Measurements from ENCODE around the gene OR6N1. TPM values are rescaled to one million over a fixed set of nuclear protein-coding genes. Genes with fewer than 3 reads are reported as not detected.
A peak's percentile ranks its signal among the peaks of the same experiment; 100 is the strongest.

OR6N1 gene
- total RNA-seq (under 1 TPM in 1 of 2 donors, not detected in 1; 0.26 TPM), polyA plus RNA-seq (ENCODE audit: insufficient read length in 6 of 6) (not detected)
- long read RNA-seq, donor 1, result 0 reads
- long read RNA-seq, donor 2, result 0 reads
- long read RNA-seq, donor 3, result 0 reads
- long read RNA-seq, donor 4, result 0 reads
- long read RNA-seq, donor 5, result 0 reads
- long read RNA-seq, donor 6, result 0 reads
- long read RNA-seq, donor 7, result 0 reads
- long read RNA-seq, donor 8, result 0 reads
- long read RNA-seq, donor 9, result 0 reads
- long read RNA-seq, donor 10, result 0 reads
- long read RNA-seq, donor 11, result 0 reads
- long read RNA-seq, donor 12, result 0 reads

GRCh38 chr1:158771950-158772866 lies at the start of gene OR6N1:
OR6N1 (minus strand) TSS chr1:158772195; CDS start chr1:158766682, 5,513 bp downstream.
- ATAC-seq (no peak), DNase-seq (no peak)
- intact Hi-C loops (cut with DNase I), result no loop called here
- no peak for TF ChIP-seq CTCF (IDR thresholded peaks at IDR 0.05)
- Histone ChIP-seq H3K36me3 (no peaks in the 10 kb centered on the region), H3K9me3 (no peaks in the 10 kb centered on the region), H3K27me3 (no peaks in the 10 kb centered on the region), H3K4me3 (no peak within 1 kb of the TSS), H3K4me1 (no peaks in the 10 kb centered on the region), H3K27ac (no peak within 1 kb of the TSS)

GRCh38 chr1:158821723-158822122 lies 49.7 kb upstream of the OR6N1 start:
- no peak for TF ChIP-seq CTCF (IDR thresholded peaks at IDR 0.05)
- no peak overlapping the region for H3K4me3 ChIP-seq
- no peaks in the 10 kb centered on the region for H3K9me3 ChIP-seq

GRCh38 chr1:158819461-158820443 lies 47.8 kb upstream of the OR6N1 start:
- DNase-seq (no peak), ATAC-seq (peak; percentile 65)
- Histone ChIP-seq H3K27ac (peak overlapping the region; percentile 37 to 78), H3K4me1 (peaks cover 0 to 32% of the 10 kb centered on the region in 2 donors), H3K27me3 (no peaks in the 10 kb centered on the region), H3K36me3 (no peaks in the 10 kb centered on the region), H3K9me3 (no peaks in the 10 kb centered on the region), H3K4me3 (no peak overlapping the region)
- intact Hi-C loops (cut with DNase I), result no loop called here
- TF ChIP-seq CTCF (IDR thresholded peaks at IDR 0.05), result no peak

More at GRCh38 chr1:158821723-158822122, 49.7 kb upstream of the OR6N1 start:
- Histone ChIP-seq H3K4me1 (peaks cover 0 to 32% of the 10 kb centered on the region in 2 donors), H3K27me3 (no peaks in the 10 kb centered on the region), H3K36me3 (no peaks in the 10 kb centered on the region), H3K27ac (no peak overlapping the region)
- ATAC-seq (no peak), DNase-seq (no peak)
- intact Hi-C loops (cut with DNase I), result no loop called here

GRCh38 chr1:158818975-158819431 lies 47.0 kb upstream of the OR6N1 start:
- Histone ChIP-seq H3K9me3 (no peaks in the 10 kb centered on the region), H3K4me3 (no peak overlapping the region), H3K27me3 (no peaks in the 10 kb centered on the region), H3K36me3 (no peaks in the 10 kb centered on the region), H3K27ac (peak overlapping the region; percentile 37 to 78), H3K4me1 (peaks cover 0 to 32% of the 10 kb centered on the region in 2 donors)
- ATAC-seq (peak; percentile 62), DNase-seq (no peak)
- intact Hi-C loops (cut with DNase I), result no loop called here
- no peak for TF ChIP-seq CTCF (IDR thresholded peaks at IDR 0.05)
